HuH-7 (cell line): Measurements from ENCODE around the gene VAPA.

Experiments used
- DNase-seq: peaks from one replicate; pipeline ENCODE4 v3.0.0; 2011; ENCODE audit warnings: low spot score

The VAPA gene

DNA sequence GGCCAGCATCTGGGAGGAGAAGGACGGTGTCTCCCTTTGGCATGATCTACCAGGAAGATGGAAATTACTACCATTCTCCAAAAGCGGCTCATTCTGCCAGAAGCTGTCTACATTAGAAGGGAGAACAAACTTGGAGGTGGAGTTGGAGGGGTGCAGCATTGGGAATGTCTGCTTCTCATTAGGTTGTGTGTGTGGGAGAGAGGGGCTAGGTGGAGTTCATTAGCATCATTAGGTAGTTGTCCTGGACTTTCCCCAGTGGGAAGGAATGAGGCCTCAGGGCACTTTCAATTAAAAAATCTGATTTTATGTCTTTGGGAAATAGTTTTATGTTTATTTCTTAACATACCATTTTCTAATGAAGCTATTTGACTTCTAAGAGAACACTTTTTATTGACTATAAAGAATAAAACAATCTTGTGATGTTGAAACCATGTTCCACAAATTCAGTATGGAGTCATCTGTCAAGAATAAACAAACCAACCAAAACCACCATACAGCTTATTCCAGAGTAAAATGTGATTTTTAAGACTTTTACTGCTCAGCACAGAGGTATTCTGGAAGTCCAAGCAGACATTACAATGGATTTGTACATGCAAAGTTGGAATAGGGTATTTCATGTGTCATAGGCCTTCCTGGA is 60.6 kb downstream of the VAPA start:
- no peak for DNase-seq

DNA sequence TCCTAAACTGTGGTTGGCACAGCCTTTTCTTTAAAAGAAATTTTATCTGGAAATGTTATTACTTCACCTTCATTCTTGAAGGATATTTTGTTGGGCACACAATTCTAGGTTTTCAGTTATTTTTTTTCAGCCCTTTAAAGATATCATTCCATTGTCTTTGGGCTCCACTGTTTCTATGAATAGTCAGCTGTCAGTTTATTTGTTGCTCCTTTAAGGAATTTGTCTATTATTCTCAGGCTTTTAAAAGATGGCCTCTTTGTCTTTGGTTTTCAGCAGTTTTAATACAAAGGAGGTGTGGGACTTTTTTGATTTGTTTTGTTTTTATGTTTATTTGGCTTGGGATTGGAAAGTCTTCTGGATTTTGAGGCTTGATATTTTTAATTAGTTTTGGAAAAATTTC is 61.8 kb downstream of the VAPA start:
- DNase-seq = no peak

DNA sequence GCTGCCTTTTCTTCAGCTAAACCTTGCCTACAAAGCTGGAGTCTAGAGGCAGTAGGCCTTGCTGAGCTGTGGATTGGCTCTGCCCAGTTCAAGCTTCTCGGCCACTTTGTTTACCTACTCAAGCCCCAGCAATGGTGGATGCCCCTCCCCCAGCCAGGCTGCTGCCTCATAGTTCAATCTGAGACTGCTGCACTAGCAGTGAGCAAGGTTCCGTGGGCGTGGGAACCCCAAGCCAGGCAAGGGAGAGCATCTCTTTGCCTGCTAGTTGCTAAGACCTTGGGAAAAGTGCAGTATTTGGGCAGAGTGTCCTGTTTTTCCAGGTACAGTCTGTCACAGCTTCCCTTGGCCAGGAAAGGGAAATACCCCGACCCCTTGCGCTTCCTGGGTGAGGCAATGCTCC is 68.9 kb downstream of the VAPA start:
- DNase-seq = no peak

DNA sequence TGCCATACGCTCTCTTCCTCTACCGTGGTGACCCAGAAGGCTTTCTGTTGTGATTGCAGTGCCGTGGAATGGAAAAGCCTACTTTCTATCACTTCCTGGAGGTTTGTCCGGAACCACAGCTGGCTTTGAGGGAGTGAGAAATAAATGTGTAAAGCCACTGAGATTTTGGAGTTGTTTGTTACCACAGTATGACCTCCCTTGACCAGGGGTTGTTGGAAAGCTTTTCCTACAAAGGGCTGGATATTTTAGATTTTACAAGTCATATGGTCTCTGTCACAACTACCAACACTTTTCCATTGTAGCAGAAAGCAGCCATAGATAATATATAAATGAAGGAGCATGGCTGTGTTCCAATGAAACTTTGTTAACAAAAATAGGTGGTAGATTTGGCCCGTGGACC is 70.3 kb downstream of the VAPA start:
- no peak for DNase-seq

DNA sequence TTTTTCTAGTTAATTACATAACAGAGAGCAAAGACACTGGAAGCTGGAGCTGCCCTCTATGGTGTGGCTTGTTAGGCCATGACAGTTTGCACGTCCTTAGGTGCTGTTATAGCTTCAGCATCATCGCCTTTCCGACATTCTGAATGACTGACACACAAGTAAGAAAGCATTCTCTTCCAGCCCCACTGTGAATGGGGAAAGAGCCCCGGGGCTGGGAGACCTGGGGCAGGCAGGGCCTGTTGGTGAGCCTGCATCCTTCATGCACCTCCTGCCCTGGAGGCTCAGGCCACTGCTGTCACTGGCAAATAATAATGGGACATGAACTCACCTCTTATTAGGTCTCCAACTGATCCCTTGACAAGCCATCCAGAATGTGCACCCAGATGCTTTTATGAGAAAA is 71.8 kb downstream of the VAPA start:
- DNase-seq = no peak

DNA sequence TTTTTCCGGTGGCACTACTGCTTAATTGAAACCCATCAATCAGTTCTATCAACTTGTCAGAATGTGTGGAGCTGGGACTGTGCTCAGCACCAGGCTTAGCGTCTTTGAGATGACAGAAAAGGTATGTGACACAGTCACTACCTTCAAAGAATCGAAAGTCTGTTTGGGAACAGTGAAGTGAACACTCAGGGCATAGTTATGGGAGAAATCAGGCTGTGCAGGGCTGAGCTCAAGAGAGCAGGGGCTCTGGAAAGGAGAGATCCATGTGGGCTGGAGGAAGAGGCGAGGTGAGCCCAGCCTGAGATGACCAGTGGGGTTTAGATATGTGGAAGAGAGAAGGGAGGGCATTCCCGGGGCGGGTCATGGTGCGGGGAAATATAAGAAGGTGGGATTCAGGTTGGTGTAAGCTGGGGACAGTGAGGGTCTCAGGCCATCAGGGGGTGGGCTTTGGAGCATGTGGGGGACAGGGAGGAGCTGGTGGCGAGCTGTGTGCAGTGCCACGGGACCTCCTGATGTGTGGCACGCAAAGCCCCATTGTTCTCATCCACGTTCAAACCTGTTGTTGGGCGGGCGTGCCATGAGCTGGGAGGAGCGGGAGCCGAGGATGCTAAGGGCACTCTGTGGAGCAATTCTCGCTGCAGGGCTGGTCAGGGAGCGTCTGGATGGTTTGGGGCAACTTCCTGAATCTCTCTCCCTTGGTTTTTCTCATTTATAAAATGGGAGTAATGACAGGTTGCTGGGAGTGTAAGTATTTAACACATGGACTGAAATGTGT is 72.5 kb downstream of the VAPA start:
- no peak for DNase-seq

DNA sequence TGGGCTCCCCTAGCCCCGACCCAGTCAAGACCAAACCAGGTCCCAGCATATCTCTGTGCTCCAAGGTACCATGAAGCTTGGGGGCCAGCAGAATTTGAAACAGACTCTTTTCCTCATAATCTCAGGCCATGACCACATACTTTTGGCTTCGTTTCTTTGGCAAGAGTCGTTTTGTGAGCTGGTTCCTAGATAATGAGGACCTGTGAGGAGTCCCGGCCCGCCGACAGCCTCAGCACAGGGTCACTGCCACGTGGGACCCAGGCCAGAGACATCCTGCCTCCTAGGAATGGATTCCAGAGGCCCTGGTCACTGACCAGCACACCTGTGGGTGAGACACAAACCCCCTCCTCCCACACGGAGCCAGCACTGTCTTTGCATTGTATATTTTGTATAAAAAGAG is 73.5 kb downstream of the VAPA start:
- no peak for DNase-seq

DNA sequence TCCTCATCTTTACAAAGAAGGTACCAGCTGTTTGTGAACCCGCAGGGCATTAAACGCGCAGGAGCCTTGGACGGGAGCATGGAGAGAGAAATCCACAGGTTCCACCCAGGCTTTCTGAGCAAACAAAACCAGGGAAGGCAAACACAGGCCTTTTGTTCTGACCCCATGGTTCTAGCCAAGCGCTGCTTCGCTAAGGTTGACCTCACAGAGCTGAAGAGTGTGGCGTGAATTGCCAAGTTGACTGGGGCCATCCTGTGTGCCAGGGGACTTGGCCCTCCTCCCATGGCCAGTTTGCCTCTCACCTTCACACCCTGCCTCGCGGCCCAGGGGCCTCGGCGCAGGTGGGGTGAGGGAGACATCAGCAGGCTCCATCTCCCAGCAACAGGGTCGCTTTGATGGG is 74.1 kb downstream of the VAPA start:
- DNase-seq = no peak

DNA sequence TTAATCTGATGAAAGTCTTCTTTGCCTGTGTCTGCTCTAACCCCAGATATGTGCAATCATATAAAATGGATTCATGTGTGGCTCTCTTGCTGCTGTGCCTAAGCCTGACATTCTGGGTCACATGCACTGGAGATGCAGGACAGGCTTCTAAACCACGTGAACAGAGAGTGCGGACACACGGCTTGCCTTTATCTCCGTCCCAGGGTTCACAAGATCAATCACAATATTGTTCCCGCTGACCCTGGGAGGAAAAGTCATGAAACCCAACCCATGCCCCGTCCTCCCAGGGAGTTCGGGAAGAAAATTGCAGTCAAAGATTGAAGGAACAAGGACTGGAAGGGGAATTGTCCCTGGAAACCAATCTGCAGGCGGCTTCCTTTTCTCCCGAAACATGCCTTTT is 74.8 kb downstream of the VAPA start:
- no peak for DNase-seq

DNA sequence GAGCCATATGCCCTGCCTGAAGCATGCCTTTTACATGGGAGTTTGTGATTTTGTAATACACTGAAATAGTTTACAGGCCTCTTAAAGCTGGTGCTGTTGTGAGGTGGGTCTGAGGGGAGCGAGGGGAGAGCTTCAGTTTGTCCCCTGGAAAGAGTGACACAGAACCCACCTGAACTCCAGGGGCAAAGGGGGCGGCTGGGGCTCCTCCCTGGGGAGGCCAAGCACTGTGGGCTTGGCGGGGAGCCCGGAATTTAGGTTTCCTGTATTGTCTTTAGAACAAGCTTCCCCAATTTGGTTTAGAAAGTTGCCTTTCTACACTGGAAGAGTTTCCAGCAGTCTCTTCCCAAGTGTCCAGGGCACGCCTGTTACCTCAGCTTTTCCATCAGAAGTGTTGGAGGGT is 75.7 kb downstream of the VAPA start:
- DNase-seq = no peak

DNA sequence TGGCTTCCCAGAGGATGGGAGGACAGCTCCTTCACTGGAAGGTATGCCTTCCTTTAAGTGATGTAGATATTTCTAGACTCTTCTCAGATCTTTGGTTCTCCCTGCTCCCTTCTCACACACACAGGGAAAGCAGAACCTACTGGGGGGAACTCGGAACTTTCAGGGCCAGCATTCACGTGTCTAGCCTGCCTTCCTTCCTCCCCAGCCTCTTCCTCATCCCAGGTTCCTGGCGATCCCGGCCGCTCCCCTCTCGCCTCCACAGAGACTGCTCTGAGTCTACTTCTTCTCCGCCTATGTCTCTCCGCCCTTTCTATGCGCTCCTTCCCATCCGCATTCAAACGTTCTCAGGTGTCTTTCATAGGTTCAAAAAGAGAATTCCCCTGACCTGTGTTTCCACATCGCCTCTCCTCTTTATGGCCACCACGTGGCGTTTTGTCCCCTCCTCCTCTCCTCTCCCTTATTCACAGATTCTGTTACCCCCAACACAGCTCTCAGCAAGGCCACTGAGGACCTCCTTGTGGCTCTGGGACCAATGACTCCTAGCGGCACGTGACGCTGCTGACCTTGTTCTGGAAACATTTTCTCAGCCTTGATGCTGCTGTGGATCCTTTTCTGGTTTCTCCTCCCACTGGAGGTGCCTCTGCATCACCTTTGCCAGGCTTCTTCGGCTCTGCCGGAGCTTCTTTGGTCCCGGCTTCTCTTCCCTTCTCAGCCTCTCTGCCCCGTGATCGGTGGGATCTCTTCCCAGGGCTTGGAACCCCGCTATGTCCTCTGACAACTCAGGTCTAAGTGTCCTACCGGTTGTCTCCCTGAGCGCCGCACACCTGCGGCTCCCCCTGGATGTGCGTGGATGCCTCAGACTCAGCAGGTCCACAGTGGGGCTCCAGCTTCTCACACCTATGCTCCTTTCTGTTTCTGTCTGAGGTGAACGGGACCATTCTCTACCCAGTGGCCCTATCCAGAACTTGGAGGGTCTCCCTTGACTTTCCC is 77.5 kb downstream of the VAPA start:
- DNase-seq = no peak

DNA sequence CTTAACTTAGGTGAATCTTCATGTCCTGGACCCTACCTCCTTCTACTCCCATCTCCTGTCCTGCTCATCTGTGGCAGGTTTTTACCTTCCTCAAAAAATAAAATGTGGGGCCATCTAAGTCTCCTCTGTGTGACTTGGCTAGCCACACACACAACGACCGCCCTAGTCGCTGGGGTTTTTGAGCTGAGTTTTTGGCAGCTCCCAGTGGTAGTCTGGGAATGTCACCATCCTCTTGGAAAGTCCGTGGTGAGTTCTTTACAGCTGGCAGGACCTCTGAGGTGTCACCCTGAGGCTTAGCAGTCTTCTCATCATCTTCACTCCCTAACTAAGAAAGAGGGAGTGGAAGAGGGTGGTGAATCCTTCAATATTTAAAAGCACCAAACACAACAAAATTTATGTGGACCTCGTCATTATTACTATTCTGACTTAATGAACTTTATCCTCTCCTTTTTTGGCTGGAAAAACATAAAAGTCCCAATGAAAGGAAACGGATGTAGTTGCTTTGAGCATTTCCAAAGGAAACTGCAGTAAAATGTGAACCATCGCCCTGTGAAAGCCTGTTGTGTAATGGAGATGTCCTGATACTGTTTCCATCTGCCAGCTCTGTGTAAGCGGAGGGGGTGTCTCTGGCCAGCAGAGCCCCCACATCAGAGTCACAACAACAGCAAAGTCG is 78.6 kb downstream of the VAPA start:
- DNase-seq = no peak

DNA sequence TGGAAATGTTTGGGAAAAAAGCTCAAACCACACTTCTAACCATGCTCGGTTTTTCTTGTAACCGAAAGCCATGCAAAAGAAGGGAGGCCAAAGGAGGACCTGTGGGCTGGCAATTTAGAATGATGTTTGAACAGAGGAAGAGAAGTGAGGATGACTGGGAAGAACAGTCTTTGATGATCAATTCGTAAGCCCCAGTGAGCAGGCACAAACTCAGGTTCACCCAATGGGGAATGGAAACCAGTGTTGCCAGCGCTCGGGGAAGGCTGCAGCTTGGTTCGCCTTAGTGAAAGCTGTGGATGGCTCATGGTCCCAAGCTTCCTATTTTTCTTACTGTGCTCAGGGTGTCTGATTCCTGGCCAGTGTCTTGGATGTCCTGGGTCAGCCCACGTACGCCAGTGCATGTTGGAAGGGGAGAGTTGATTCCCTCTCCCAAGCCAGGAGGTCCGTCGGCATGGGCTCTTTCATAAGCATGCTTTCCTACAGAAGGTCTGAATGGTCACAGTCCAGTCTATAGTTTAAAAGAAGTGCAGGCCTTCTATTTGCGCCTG is 79.2 kb downstream of the VAPA start:
- DNase-seq = no peak

DNA sequence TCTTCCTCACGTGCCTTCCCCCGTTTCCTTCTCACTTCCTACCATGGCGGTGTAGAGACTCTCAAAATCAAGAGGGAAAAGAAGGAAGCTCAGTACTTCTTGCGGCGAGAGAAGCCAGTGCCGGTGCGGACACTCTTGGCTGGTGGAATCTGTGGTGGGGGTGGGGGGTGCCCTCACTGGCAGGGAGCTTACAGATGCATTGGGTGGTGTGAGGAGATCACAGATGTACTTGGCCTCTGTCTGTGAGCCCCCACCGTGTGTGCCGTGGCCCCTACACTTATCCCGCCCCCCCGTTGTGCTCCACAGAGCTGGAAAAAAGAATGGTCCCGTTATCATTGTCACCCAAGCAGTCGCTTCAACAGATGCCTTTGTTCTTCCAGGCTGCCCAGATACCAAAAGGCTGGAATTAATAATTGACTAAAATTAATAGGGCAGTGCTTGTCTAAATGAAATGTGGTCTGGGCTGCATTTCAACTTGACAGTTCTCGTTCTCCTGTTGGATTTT is 79.8 kb downstream of the VAPA start:
- DNase-seq = no peak

DNA sequence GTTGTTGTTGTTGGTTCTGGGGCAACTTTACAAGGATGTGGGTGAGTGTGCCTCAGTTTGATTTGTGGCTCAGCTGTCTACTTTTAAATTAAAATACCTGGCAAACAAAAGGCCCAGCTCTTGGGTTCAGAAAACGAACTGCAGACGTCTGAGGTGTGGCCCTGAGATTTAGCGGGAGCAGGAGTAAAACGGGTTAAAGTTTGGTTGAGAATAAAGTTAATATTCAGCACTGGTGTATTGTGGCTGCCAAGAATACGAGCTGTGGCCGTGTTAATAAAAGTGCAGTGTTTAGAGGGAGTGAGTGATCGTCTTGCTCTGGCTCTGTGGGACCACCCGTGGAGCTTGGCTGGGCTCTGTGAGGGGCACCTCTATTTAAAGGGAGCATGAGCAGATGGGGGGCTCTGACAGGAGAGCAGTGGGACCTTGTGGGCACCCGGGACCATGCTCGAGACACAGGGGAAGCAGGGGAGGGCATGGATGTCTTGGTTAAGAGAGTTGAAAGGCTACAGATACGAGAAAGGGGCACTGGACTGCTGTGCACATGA is 80.3 kb downstream of the VAPA start:
- DNase-seq = no peak

DNA sequence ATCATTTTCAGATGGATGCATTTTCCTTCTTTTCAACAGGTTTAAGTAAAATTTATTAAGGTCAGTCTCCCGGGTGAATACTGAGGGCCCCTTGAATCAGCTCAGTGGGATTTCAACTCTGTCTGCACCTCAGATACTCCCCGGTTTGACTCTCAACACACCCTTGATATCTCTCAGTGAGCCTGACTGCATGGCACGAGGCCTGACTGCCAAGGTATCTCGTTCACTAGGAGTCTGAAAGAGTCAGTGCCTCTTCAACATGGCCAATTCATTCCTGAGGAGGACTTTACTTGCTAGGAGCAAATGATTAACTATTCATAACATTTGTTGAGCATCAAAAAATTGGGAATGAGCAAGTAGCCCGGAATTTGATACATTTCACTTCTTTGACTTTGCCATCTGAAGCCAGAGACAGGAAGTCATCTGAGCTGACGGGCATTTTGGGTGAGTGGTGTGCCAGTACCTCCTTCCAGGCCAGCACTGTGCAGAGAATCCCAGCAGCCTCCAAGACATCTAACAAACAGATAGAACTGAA is 81.0 kb downstream of the VAPA start:
- no peak for DNase-seq

DNA sequence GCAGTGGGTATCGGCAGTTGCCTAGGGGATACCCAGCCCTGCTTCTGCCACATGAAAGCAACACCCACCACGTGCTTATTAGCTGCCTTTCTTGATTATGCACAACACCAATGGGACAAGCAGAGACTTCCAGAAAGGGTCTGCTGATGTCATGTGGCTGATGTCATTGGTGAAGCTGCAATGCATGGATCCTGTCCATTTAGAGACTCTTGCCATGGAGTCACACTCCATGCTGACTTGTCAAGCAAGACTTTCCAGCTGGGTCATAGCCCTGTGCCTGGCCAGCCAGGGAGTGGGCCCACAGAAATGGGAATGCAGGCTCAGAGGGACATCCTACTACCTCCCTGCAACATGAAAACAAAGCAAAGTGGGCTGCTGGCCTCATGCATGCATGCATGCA is 81.8 kb downstream of the VAPA start:
- no peak for DNase-seq

DNA sequence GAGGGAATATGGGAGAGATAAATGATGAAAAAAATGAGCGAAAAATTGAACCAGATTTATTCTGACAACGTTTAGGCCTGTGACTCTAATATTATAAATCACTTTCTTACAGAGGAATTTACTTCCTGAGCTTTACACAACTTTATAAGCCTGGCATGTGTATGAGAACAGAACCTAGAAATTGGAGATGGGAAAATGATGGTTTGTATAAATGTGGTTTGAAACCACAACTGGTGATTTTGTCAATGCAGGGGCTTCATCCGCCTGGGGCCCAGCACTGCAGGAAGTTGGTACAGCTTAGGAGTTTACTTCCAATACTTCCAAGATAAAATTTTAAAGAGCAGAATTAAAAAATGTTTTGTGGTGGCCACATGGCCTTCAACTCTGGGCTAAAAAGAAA is 82.3 kb downstream of the VAPA start:
- DNase-seq = no peak

DNA sequence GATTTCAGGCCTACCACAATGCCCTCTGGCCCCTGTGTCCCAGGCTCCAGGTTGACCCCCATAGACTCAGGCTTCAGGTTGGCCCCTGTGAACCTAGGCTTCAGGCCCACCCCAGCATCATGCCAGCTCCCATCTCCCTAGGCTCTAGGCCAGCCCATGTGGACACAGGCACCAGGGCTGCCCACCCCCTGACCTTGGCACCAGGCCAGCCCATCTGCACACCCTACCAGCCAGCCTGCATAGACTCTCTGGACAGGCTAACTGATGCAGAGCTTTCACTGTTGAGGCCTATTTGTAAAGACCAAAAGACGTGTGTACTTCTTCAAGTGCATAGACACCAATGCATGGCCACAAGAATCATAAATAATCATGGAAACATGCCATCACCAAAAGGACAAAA is 83.9 kb downstream of the VAPA start:
- no peak for DNase-seq

DNA sequence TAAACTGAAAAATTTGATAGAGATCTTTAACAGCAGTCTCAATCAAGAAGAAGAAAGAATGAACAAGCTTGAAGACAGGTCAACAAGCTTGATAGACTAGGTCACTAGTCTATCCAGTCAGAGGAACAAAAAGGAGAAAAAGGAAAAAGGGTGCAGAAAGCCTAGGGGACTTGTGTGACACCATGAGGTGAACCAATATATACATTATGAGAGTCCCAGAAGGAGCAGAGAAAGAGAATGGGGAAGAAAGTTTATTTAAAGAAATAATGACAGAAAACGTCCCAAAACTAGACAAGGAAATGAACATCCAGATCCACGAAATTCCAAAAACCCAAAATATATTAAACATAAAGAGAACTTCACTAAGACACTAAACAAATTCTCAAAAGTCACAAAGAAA is 84.5 kb downstream of the VAPA start:
- no peak for DNase-seq

DNA sequence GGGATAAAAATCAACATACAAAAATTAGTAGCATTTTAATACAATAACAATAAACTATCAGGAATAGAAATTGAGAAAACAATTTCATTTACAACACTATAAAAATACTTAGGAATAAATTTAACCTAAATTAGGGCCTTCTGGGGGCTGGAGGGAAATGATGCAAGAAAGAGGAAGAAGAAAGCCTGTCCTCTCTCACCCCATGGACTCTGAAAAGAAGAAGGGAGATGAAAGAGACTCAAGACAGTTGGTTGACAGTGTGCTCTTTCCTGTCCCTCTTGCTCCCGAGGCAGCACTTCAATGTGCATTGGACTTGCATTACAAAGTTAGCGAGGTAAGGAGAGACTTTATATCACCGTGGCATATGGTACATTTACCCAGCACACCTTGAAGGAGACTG is 88.5 kb downstream of the VAPA start:
- DNase-seq = no peak
